H1 (cell line): Measurements from ENCODE around the gene MMP25. TPM values are rescaled to one million over a fixed set of nuclear protein-coding genes. Genes with fewer than 3 reads are reported as not detected.
A peak's percentile ranks its signal among the peaks of the same experiment; 100 is the strongest.

Experiments
- CHD2 ChIP-seq: IDR thresholded peaks from 2 replicates; pipeline ENCODE4 v1.6.1; 2012; ENCODE audit warnings: low read length, improper control_type of control experiment
- NANOG ChIP-seq: IDR thresholded peaks from 2 replicates; pipeline ENCODE4 v1.6.1; 2011; ENCODE audit warnings: low read length, low read depth, mild to moderate bottlenecking, inconsistent platforms; ENCODE audit not compliant: insufficient read depth, poor library complexity, severe bottlenecking
- PHF8 ChIP-seq: fragments of 200-600 bp; sonication (generic); conservative IDR thresholded peaks from 2 replicates; pipeline ENCODE4 v1.7.1; 2012; ENCODE audit warnings: low read depth, mild to moderate bottlenecking, inconsistent platforms, low read length, moderate library complexity
- RBBP5 ChIP-seq: IDR thresholded peaks from 2 replicates; pipeline ENCODE4 v1.7.1; 2012; ENCODE audit warnings: low read depth, mild to moderate bottlenecking, inconsistent platforms, low read length, moderate library complexity, borderline replicate concordance
- polyA plus RNA-seq, 7 experiments: library from polyadenylated mRNA; depleted of rRNA in 3 of 7; stranded (reverse) in 5 of 7; unstranded in 2 of 7; fragments of >200 nt in 5 of 7; fragments of 200-250 nt in 2 of 7; gene quantifications; 1 replicate in 5 of 7; 2 replicates in 1 of 7; 4 replicates in 1 of 7; pipeline versions ENCODE4 v1.2.1 to v1.2.3, GENCODE V29; 2011 to 2013; ENCODE audit warnings: missing spikeins in 2 of 7, mixed read lengths in 2 of 7
- total RNA-seq: library from RNA; stranded (reverse); fragmentation: NEBNext Ultra II Directional; extraction: Animal tissue kit (Norgen Biotek cat#: 25700); gene quantifications from 2 replicates; pipeline ENCODE4 v1.2.1, GENCODE V29; 2021
- TF ChIP-seq, protein P1 (sequence below): fragments of 300-600 bp; sonication (generic); IDR thresholded peaks from 2 replicates; pipeline ENCODE4 v1.7.1; 2012; ENCODE audit warnings: low read length, moderate library complexity, mild to moderate bottlenecking, inconsistent platforms; ENCODE audit not compliant: insufficient replicate concordance
- TF ChIP-seq, protein P2 (sequence below): IDR thresholded peaks from 2 replicates; pipeline ENCODE4 v1.6.1; 2012; ENCODE audit warnings: low read length, inconsistent platforms

Gene MMP25
- total and polyA plus RNA-seq, 2 of the 8 experiments (the other 6 are each of a cell fraction or from before 2014, with no cell fraction given) = 7.7 to 26.7 TPM

DNA sequence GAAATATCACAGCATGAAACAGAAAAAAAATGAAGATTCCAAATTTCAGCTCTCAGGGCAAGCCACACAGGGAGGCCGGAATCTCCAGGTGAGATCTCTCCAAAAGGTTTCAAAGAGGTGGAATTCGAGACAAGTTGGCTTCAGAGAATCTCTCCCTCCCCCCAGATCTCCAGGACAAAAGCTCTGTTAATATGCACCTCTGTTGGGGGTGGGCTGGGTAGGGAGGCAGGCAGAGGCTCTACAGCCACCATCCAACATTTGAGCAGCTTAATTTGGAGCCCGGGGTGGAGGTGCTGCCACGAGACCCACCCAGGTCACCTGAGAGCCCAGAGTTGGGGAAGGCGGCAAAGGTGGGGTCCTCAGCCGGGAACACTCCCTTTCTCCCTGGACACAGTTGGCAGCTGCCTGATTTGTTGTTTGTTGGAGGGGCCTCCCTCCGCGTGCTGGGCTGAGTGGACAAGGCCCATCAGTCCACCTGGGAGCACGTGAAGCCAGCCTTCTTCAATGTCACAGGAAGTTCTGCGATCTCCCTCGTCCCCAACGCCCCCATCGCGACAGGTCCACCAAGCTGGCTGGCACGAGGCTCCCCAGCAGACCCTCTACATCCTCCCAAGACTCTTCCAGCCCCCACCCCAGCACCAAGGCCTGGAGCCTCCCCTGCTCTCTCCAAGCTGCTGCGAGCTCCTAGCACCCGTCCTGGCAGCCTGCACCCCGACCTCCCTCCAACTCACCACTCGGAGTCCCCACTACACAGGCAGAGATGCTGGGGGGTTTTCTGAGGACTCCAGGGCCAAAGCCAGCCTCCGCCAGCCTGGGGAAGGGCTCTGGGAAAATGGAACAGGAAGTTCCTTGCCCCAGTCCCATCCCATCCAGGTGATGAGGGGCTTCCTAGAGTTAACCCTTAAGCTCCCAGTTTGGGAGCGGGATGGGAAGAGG is 52.4 kb downstream of the MMP25 start, which contains the start of gene ZSCAN10 (continued):
- TF ChIP-seq, protein P1, sequence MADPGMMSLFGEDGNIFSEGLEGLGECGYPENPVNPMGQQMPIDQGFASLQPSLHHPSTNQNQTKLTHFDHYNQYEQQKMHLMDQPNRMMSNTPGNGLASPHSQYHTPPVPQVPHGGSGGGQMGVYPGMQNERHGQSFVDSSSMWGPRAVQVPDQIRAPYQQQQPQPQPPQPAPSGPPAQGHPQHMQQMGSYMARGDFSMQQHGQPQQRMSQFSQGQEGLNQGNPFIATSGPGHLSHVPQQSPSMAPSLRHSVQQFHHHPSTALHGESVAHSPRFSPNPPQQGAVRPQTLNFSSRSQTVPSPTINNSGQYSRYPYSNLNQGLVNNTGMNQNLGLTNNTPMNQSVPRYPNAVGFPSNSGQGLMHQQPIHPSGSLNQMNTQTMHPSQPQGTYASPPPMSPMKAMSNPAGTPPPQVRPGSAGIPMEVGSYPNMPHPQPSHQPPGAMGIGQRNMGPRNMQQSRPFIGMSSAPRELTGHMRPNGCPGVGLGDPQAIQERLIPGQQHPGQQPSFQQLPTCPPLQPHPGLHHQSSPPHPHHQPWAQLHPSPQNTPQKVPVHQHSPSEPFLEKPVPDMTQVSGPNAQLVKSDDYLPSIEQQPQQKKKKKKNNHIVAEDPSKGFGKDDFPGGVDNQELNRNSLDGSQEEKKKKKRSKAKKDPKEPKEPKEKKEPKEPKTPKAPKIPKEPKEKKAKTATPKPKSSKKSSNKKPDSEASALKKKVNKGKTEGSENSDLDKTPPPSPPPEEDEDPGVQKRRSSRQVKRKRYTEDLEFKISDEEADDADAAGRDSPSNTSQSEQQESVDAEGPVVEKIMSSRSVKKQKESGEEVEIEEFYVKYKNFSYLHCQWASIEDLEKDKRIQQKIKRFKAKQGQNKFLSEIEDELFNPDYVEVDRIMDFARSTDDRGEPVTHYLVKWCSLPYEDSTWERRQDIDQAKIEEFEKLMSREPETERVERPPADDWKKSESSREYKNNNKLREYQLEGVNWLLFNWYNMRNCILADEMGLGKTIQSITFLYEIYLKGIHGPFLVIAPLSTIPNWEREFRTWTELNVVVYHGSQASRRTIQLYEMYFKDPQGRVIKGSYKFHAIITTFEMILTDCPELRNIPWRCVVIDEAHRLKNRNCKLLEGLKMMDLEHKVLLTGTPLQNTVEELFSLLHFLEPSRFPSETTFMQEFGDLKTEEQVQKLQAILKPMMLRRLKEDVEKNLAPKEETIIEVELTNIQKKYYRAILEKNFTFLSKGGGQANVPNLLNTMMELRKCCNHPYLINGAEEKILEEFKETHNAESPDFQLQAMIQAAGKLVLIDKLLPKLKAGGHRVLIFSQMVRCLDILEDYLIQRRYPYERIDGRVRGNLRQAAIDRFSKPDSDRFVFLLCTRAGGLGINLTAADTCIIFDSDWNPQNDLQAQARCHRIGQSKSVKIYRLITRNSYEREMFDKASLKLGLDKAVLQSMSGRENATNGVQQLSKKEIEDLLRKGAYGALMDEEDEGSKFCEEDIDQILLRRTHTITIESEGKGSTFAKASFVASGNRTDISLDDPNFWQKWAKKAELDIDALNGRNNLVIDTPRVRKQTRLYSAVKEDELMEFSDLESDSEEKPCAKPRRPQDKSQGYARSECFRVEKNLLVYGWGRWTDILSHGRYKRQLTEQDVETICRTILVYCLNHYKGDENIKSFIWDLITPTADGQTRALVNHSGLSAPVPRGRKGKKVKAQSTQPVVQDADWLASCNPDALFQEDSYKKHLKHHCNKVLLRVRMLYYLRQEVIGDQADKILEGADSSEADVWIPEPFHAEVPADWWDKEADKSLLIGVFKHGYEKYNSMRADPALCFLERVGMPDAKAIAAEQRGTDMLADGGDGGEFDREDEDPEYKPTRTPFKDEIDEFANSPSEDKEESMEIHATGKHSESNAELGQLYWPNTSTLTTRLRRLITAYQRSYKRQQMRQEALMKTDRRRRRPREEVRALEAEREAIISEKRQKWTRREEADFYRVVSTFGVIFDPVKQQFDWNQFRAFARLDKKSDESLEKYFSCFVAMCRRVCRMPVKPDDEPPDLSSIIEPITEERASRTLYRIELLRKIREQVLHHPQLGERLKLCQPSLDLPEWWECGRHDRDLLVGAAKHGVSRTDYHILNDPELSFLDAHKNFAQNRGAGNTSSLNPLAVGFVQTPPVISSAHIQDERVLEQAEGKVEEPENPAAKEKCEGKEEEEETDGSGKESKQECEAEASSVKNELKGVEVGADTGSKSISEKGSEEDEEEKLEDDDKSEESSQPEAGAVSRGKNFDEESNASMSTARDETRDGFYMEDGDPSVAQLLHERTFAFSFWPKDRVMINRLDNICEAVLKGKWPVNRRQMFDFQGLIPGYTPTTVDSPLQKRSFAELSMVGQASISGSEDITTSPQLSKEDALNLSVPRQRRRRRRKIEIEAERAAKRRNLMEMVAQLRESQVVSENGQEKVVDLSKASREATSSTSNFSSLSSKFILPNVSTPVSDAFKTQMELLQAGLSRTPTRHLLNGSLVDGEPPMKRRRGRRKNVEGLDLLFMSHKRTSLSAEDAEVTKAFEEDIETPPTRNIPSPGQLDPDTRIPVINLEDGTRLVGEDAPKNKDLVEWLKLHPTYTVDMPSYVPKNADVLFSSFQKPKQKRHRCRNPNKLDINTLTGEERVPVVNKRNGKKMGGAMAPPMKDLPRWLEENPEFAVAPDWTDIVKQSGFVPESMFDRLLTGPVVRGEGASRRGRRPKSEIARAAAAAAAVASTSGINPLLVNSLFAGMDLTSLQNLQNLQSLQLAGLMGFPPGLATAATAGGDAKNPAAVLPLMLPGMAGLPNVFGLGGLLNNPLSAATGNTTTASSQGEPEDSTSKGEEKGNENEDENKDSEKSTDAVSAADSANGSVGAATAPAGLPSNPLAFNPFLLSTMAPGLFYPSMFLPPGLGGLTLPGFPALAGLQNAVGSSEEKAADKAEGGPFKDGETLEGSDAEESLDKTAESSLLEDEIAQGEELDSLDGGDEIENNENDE = no peak
- TF ChIP-seq PHF8 (peak; percentile 68; the same call in 1 of the 2 replicates), CHD2 (no peak), NANOG (no peak), RBBP5 (no peak)
- TF ChIP-seq, protein P2, sequence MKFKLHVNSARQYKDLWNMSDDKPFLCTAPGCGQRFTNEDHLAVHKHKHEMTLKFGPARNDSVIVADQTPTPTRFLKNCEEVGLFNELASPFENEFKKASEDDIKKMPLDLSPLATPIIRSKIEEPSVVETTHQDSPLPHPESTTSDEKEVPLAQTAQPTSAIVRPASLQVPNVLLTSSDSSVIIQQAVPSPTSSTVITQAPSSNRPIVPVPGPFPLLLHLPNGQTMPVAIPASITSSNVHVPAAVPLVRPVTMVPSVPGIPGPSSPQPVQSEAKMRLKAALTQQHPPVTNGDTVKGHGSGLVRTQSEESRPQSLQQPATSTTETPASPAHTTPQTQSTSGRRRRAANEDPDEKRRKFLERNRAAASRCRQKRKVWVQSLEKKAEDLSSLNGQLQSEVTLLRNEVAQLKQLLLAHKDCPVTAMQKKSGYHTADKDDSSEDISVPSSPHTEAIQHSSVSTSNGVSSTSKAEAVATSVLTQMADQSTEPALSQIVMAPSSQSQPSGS = peak; percentile 51
